BLaER1 treated with 17β-estradiol and CSF1 and Interleukin-3, amounts not matched to agents 10 nM and 100 nM (cell line): ENCODE measurements around the gene L3MBTL4.

ENCODE experiments used
- H3K27ac ChIP-seq, 11 experiments: shearing (Covaris generic); formaldehyde crosslinking; 2 replicates each; pipeline ENCODE4 v1.8.1; 2022
- H3K27me3 ChIP-seq, 11 experiments: shearing (Covaris generic); formaldehyde crosslinking; 2 replicates each; pipeline ENCODE4 v1.8.1; 2022
- H3K36me3 ChIP-seq, 11 experiments: shearing (Covaris generic); formaldehyde crosslinking; 2 replicates each; pipeline ENCODE4 v1.8.1; 2022
- H3K4me1 ChIP-seq, 10 experiments: shearing (Covaris generic); formaldehyde crosslinking; 2 replicates each; pipeline ENCODE4 v1.8.1; 2022
- H3K4me2 ChIP-seq, 11 experiments: shearing (Covaris generic); formaldehyde crosslinking; 2 replicates each; pipeline ENCODE4 v1.8.1; 2022
- H3K4me3 ChIP-seq, 10 experiments: shearing (Covaris generic); formaldehyde crosslinking; 2 replicates each; pipeline ENCODE4 v1.8.1; 2022
- H3K9ac ChIP-seq, 11 experiments: shearing (Covaris generic); formaldehyde crosslinking; 2 replicates each; pipeline ENCODE4 v1.8.1; 2022
- H3K9me3 ChIP-seq, 11 experiments: shearing (Covaris generic); formaldehyde crosslinking; replicated peaks in 1 of 11; 2 replicates each; pipeline ENCODE4 v1.8.1; 2022
- H4K20me1 ChIP-seq, 11 experiments: shearing (Covaris generic); formaldehyde crosslinking; 2 replicates each; pipeline ENCODE4 v1.8.1; 2022
- Cebpa-rat ChIP-seq, 11 experiments: shearing (Covaris generic); IDR thresholded peaks; 2 replicates each; pipeline ENCODE4 v1.8.1; 2022

Gene L3MBTL4

GRCh38 chr18:6414723-6415417, at the start of gene L3MBTL4:
Gene L3MBTL4, minus strand, starts transcription at chr18:6414911. Its CDS starts 103,286 bp downstream, at chr18:6311625.
- Histone ChIP-seq H3K4me2 (peak within 1 kb of the TSS; percentile 82 to 96 (median 91)), H3K9ac (peak within 1 kb of the TSS; percentile 88 to 94 (median 90)), H3K9me3 (no peaks in the 10 kb centered on the region), H3K4me3 (peak within 1 kb of the TSS; percentile 80 to 96 (median 87)), H3K4me1 (peaks cover 0 to 22% (median 8%) of the 10 kb centered on the region in 10 experiments; a peak in 15 of 20 replicates), H3K36me3 (no peaks in the 10 kb centered on the region), H3K27me3 (peaks cover 0 to 7% (median 0%) of the 10 kb centered on the region in 11 experiments; a peak in 2 of 22 replicates), H4K20me1 (0 out of 22 replicates have a peak, but pooled peaks cover 0 to 4% (median 0%) of the 10 kb centered on the region in 11 experiments), H3K27ac (peak within 1 kb of the TSS; percentile 82 to 93 (median 88))
- TF ChIP-seq Cebpa-rat (IDR thresholded peaks at IDR 0.05) = no peak

- Histone ChIP-seq H3K27me3 (no peaks in the 10 kb centered on the region), H3K4me1 (no peaks in the 10 kb centered on the region), H4K20me1 (no peaks in the 10 kb centered on the region), H3K36me3 (no peaks in the 10 kb centered on the region), H3K4me3 (no peak overlapping the region), H3K4me2 (no peak overlapping the region), H3K9me3 (no peaks in the 10 kb centered on the region), H3K27ac (no peak overlapping the region), H3K9ac (no peak overlapping the region)
- TF ChIP-seq Cebpa-rat (IDR thresholded peaks at IDR 0.05) = no peak
These were observed 37.5 kb upstream of the L3MBTL4 start for GRCh38 chr18:6452194-6452593.

GRCh38 chr18:6449213-6449612, 34.5 kb upstream of the L3MBTL4 start:
- Histone ChIP-seq H3K9ac (no peak overlapping the region), H3K4me2 (no peak overlapping the region), H3K9me3 (no peaks in the 10 kb centered on the region), H4K20me1 (no peaks in the 10 kb centered on the region), H3K4me3 (no peak overlapping the region), H3K27ac (no peak overlapping the region), H3K36me3 (no peaks in the 10 kb centered on the region), H3K27me3 (no peaks in the 10 kb centered on the region), H3K4me1 (no peaks in the 10 kb centered on the region)
- no peak for TF ChIP-seq Cebpa-rat (IDR thresholded peaks at IDR 0.05)

GRCh38 chr18:6444466-6445228, 29.9 kb upstream of the L3MBTL4 start:
- Histone ChIP-seq H3K9ac (no peak overlapping the region), H4K20me1 (no peaks in the 10 kb centered on the region)

GRCh38 chr18:6441200-6441599, 26.5 kb upstream of the L3MBTL4 start:
- Histone ChIP-seq H3K9me3 (no peaks in the 10 kb centered on the region), H3K4me1 (no peaks in the 10 kb centered on the region), H3K4me3 (no peak overlapping the region), H3K9ac (no peak overlapping the region), H4K20me1 (no peaks in the 10 kb centered on the region), H3K36me3 (no peaks in the 10 kb centered on the region), H3K4me2 (no peak overlapping the region), H3K27me3 (no peaks in the 10 kb centered on the region), H3K27ac (no peak overlapping the region)
- no peak for TF ChIP-seq Cebpa-rat (IDR thresholded peaks at IDR 0.05)

More at GRCh38 chr18:6444466-6445228, 29.9 kb upstream of the L3MBTL4 start:
- no peak for TF ChIP-seq Cebpa-rat (IDR thresholded peaks at IDR 0.05)
- Histone ChIP-seq H3K27ac (no peak overlapping the region), H3K4me1 (no peaks in the 10 kb centered on the region), H3K4me3 (no peak overlapping the region), H3K9me3 (no peaks in the 10 kb centered on the region), H3K36me3 (no peaks in the 10 kb centered on the region), H3K27me3 (no peaks in the 10 kb centered on the region), H3K4me2 (no peak overlapping the region)

GRCh38 chr18:6437937-6438818, 23.5 kb upstream of the L3MBTL4 start:
- Histone ChIP-seq H3K4me3 (no peak overlapping the region), H3K9ac (no peak overlapping the region), H3K9me3 (no peaks in the 10 kb centered on the region), H4K20me1 (no peaks in the 10 kb centered on the region), H3K4me1 (peaks cover 0 to 9% (median 0%) of the 10 kb centered on the region in 10 experiments; a peak in 2 of 20 replicates), H3K27ac (no peak overlapping the region), H3K4me2 (no peak overlapping the region), H3K36me3 (no peaks in the 10 kb centered on the region), H3K27me3 (no peaks in the 10 kb centered on the region)
- no peak for TF ChIP-seq Cebpa-rat (IDR thresholded peaks at IDR 0.05)

GRCh38 chr18:6435731-6436130, 21.0 kb upstream of the L3MBTL4 start:
- no peaks in the 10 kb centered on the region for H3K9me3 ChIP-seq
- peaks cover 0 to 9% (median 0%) of the 10 kb centered on the region in 10 experiments; a peak in 2 of 20 replicates for H3K4me1 ChIP-seq
- H3K27ac ChIP-seq = no peak overlapping the region
- H3K4me2 ChIP-seq = no peak overlapping the region
- H4K20me1 ChIP-seq = no peaks in the 10 kb centered on the region
- H3K27me3 ChIP-seq = no peaks in the 10 kb centered on the region
- TF ChIP-seq Cebpa-rat (IDR thresholded peaks at IDR 0.05) = no peak
- no peak overlapping the region for H3K4me3 ChIP-seq
- H3K9ac ChIP-seq = no peak overlapping the region
- H3K36me3 ChIP-seq = no peaks in the 10 kb centered on the region

- H3K4me2 ChIP-seq = no peak overlapping the region
- H3K27me3 ChIP-seq = no peaks in the 10 kb centered on the region
- no peak overlapping the region for H3K9ac ChIP-seq
- H3K4me3 ChIP-seq = no peak overlapping the region
- no peaks in the 10 kb centered on the region for H3K36me3 ChIP-seq
- H3K9me3 ChIP-seq = no peaks in the 10 kb centered on the region
- peaks cover 0 to 9% (median 0%) of the 10 kb centered on the region in 10 experiments; a peak in 2 of 20 replicates for H3K4me1 ChIP-seq
- no peak for TF ChIP-seq Cebpa-rat (IDR thresholded peaks at IDR 0.05)
- no peak overlapping the region for H3K27ac ChIP-seq
- no peaks in the 10 kb centered on the region for H4K20me1 ChIP-seq
These were observed 20.4 kb upstream of the L3MBTL4 start for GRCh38 chr18:6434987-6435709.
